Epithelial cell of proximal tubule (primary cell): ENCODE results near the gene MORN1. TPM values are rescaled to one million over a fixed set of nuclear protein-coding genes. Genes with fewer than 3 reads are reported as not detected.

Source experiments
- total RNA-seq: library from RNA; depleted of rRNA; stranded (reverse); fragments of >200 nt; gene quantifications from 2 replicates; pipeline ENCODE4 v1.2.3, GENCODE V29; 2015

The MORN1 gene
- total RNA-seq, 1 donor from 2014 or later = 8.1 TPM

Other genes starting within 250 kb of the MORN1 start
- 40.0 and 63.3 TPM in 2 replicates for gene FAAP20, start 196.8 kb downstream of the MORN1 start, total RNA-seq
- gene SKI, start 163.2 kb downstream of the MORN1 start, total RNA-seq = 13.5 and 20.2 TPM in 2 replicates
- 114 and 185 TPM in 2 replicates for gene RER1, start 287 bp upstream of the MORN1 start, total RNA-seq
- gene PEX10, start 21.0 kb upstream of the MORN1 start, total RNA-seq = 26.5 and 44.1 TPM in 2 replicates
- gene PLCH2, start 84.7 kb upstream of the MORN1 start, total RNA-seq = 0.07 and 0.12 TPM in 2 replicates
- gene PANK4, start 135.0 kb upstream of the MORN1 start, total RNA-seq = 29.8 and 36.0 TPM in 2 replicates
- 0.14 TPM in 1 of 2 replicates, not detected in the other for gene HES5, start 138.7 kb upstream of the MORN1 start, total RNA-seq
- gene TNFRSF14, start 164.8 kb upstream of the MORN1 start, total RNA-seq = 2.7 and 5.8 TPM in 2 replicates
- 35.4 and 72.2 TPM in 2 replicates for gene PRXL2B, start 195.2 kb upstream of the MORN1 start, total RNA-seq
- gene MMEL1, start 241.5 kb upstream of the MORN1 start, total RNA-seq = not detected in 2 replicates